ENCODE measurements around the gene KLF9.
"Not testable (repeated sequence)": the region's sequence is repeated elsewhere in the genome, so short reads cannot be mapped to it uniquely, and the experiment has no call there.

Gene KLF9

GRCh38 chr9:70405808-70406433 lies 8.5 kb downstream of the KLF9 start:
- H3K4me3 ChIP-seq (ENCODE audit: low read depth, low read length), result no peak overlapping the region
- no peak for DNase-seq (ENCODE audit: low read depth)
- TF ChIP-seq MYC (IDR thresholded peaks at IDR 0.05; ENCODE audit: low read depth, low read length), result no peak
- TF ChIP-seq MAX (IDR thresholded peaks at IDR 0.05; ENCODE audit: low read depth, low read length), result no peak

GRCh38 chr9:70404261-70404660 lies 10.2 kb downstream of the KLF9 start:
- peak; percentile 8 for DNase-seq (ENCODE audit: low read depth)
- no peak overlapping the region for H3K4me3 ChIP-seq (ENCODE audit: low read depth, low read length)
- TF ChIP-seq CTCF (IDR thresholded peaks at IDR 0.05; ENCODE audit: low read depth, low read length), result no peak
- TF ChIP-seq MYC (IDR thresholded peaks at IDR 0.05; ENCODE audit: low read depth, low read length), result no peak
- no peak for TF ChIP-seq POLR2A (IDR thresholded peaks at IDR 0.05; ENCODE audit: extremely low read depth, insufficient read length)
- TF ChIP-seq MAX (IDR thresholded peaks at IDR 0.05; ENCODE audit: low read depth, low read length), result no peak

- no peak overlapping the region for H3K4me3 ChIP-seq (ENCODE audit: low read depth, low read length)
- no peak for DNase-seq (ENCODE audit: low read depth)
- no peak for TF ChIP-seq MYC (IDR thresholded peaks at IDR 0.05; ENCODE audit: low read depth, low read length)
- TF ChIP-seq POLR2A (IDR thresholded peaks at IDR 0.05; ENCODE audit: extremely low read depth, insufficient read length), result no peak
- no peak for TF ChIP-seq MAX (IDR thresholded peaks at IDR 0.05; ENCODE audit: low read depth, low read length)
- no peak for TF ChIP-seq CTCF (IDR thresholded peaks at IDR 0.05; ENCODE audit: low read depth, low read length)
Measured at GRCh38 chr9:70403618-70404025, 10.8 kb downstream of the KLF9 start.

- no peak for DNase-seq (ENCODE audit: low read depth)
Measured at GRCh38 chr9:70403166-70403565, 11.3 kb downstream of the KLF9 start.

GRCh38 chr9:70402213-70402612 lies 12.2 kb downstream of the KLF9 start:
- DNase-seq (ENCODE audit: low read depth), result no peak
- no peak overlapping the region for H3K4me3 ChIP-seq (ENCODE audit: low read depth, low read length)
- no peak for TF ChIP-seq CTCF (IDR thresholded peaks at IDR 0.05; ENCODE audit: low read depth, low read length)
- no peak for TF ChIP-seq MAX (IDR thresholded peaks at IDR 0.05; ENCODE audit: low read depth, low read length)
- no peak for TF ChIP-seq MYC (IDR thresholded peaks at IDR 0.05; ENCODE audit: low read depth, low read length)
- TF ChIP-seq POLR2A (IDR thresholded peaks at IDR 0.05; ENCODE audit: extremely low read depth, insufficient read length), result no peak

More at GRCh38 chr9:70403166-70403565, 11.3 kb downstream of the KLF9 start:
- no peak overlapping the region for H3K4me3 ChIP-seq (ENCODE audit: low read depth, low read length)
- TF ChIP-seq CTCF (IDR thresholded peaks at IDR 0.05; ENCODE audit: low read depth, low read length), result no peak
- TF ChIP-seq MAX (IDR thresholded peaks at IDR 0.05; ENCODE audit: low read depth, low read length), result no peak
- no peak for TF ChIP-seq POLR2A (IDR thresholded peaks at IDR 0.05; ENCODE audit: extremely low read depth, insufficient read length)
- TF ChIP-seq MYC (IDR thresholded peaks at IDR 0.05; ENCODE audit: low read depth, low read length), result no peak

GRCh38 chr9:70401241-70401640 lies 13.2 kb downstream of the KLF9 start:
- DNase-seq (ENCODE audit: low read depth); H3K4me3 ChIP-seq (ENCODE audit: low read depth, low read length): not testable (repeated sequence)
